ENCODE measurements around the gene TMIGD1. TPM values are rescaled to one million over a fixed set of nuclear protein-coding genes. Genes with fewer than 3 reads are reported as not detected.

TMIGD1 gene
- total and polyA plus RNA-seq, 2 donors, result not detected

GRCh38 chr17:30302241-30302640 is 31.6 kb downstream of the TMIGD1 start:
- H3K4me3 ChIP-seq (ENCODE audit: low read depth, low read length), result no peak overlapping the region
- no peak for DNase-seq (ENCODE audit: extremely low spot score)
- 76% methylated on average over 3 of the region's 3 CpGs for WGBS

GRCh38 chr17:30300818-30301217 is 33.0 kb downstream of the TMIGD1 start:
- Histone ChIP-seq H3K36me3 (ENCODE audit: insufficient read depth) (no peaks in the 10 kb centered on the region), H3K27ac (ENCODE audit: low read depth) (no peak overlapping the region), H3K4me1 (ENCODE audit: insufficient read depth) (no peaks in the 10 kb centered on the region), H3K4me3 (ENCODE audit: low read depth, low read length) (no peak overlapping the region)
- DNase-seq (ENCODE audit: extremely low spot score), result no peak

More at GRCh38 chr17:30302241-30302640, 31.6 kb downstream of the TMIGD1 start:
- Histone ChIP-seq H3K4me1 (ENCODE audit: insufficient read depth) (no peaks in the 10 kb centered on the region), H3K36me3 (ENCODE audit: insufficient read depth) (no peaks in the 10 kb centered on the region), H3K27ac (ENCODE audit: low read depth) (no peak overlapping the region)

- H3K27ac ChIP-seq (ENCODE audit: low read depth), result no peak overlapping the region
- no peaks in the 10 kb centered on the region for H3K4me1 ChIP-seq (ENCODE audit: insufficient read depth)
- DNase-seq (ENCODE audit: extremely low spot score), result no peak
- H3K36me3 ChIP-seq (ENCODE audit: insufficient read depth), result no peaks in the 10 kb centered on the region
- no peak overlapping the region for H3K4me3 ChIP-seq (ENCODE audit: low read depth, low read length)
- WGBS, result 43% methylated on average over 1 of the region's 1 CpG
These were observed 34.9 kb downstream of the TMIGD1 start for GRCh38 chr17:30299000-30299399.

- no peak for DNase-seq (ENCODE audit: extremely low spot score)
- H3K27ac ChIP-seq (ENCODE audit: low read depth), result no peak overlapping the region
- H3K4me1 ChIP-seq (ENCODE audit: insufficient read depth), result no peaks in the 10 kb centered on the region
- H3K4me3 ChIP-seq (ENCODE audit: low read depth, low read length), result no peak overlapping the region
- 91% methylated on average over 4 of the region's 4 CpGs for WGBS
- no peaks in the 10 kb centered on the region for H3K36me3 ChIP-seq (ENCODE audit: insufficient read depth)
These were observed 36.1 kb downstream of the TMIGD1 start for GRCh38 chr17:30297715-30298114.

- Histone ChIP-seq H3K36me3 (ENCODE audit: insufficient read depth) (no peaks in the 10 kb centered on the region), H3K4me3 (ENCODE audit: low read depth, low read length) (no peak overlapping the region), H3K4me1 (ENCODE audit: insufficient read depth) (no peaks in the 10 kb centered on the region), H3K27ac (ENCODE audit: low read depth) (no peak overlapping the region)
- 57% methylated on average over 5 of the region's 5 CpGs for WGBS
- no peak for DNase-seq (ENCODE audit: extremely low spot score)
These were observed 37.3 kb downstream of the TMIGD1 start for GRCh38 chr17:30296499-30297080.

- Histone ChIP-seq H3K36me3 (ENCODE audit: insufficient read depth) (peaks cover 3% of the 10 kb centered on the region), H3K4me3 (ENCODE audit: low read depth, low read length) (peak overlapping the region; percentile 80), H3K27ac (ENCODE audit: low read depth) (peak overlapping the region; percentile 76), H3K4me1 (ENCODE audit: insufficient read depth) (no peaks in the 10 kb centered on the region)
- DNase-seq (ENCODE audit: extremely low spot score), result no peak
- 21% methylated on average over 17 of the region's 17 CpGs for WGBS
These were observed 41.5 kb downstream of the TMIGD1 start for GRCh38 chr17:30292286-30292858.

GRCh38 chr17:30291543-30292285 is 42.1 kb downstream of the TMIGD1 start, which contains the start of gene BLMH:
TSS of gene BLMH (minus strand) at chr17:30291944. CDS start at chr17:30291819, 125 bp downstream.
- peak within 1 kb of the TSS; percentile 80 for H3K4me3 ChIP-seq (ENCODE audit: low read depth, low read length)
- DNase-seq (ENCODE audit: extremely low spot score), result no peak
- WGBS, result under 1% methylated on average over 89 of the region's 89 CpGs

GRCh38 chr17:30290696-30291542 is 42.9 kb downstream of the TMIGD1 start:
- H3K4me3 ChIP-seq (ENCODE audit: low read depth, low read length), result peak overlapping the region; percentile 80
- no peak for DNase-seq (ENCODE audit: extremely low spot score)
- no peaks in the 10 kb centered on the region for H3K4me1 ChIP-seq (ENCODE audit: insufficient read depth)
- 4% methylated on average over 22 of the region's 22 CpGs for WGBS
- peaks cover 3% of the 10 kb centered on the region for H3K36me3 ChIP-seq (ENCODE audit: insufficient read depth)
- no peak overlapping the region for H3K27ac ChIP-seq (ENCODE audit: low read depth)

More at GRCh38 chr17:30291543-30292285, 42.1 kb downstream of the TMIGD1 start, which contains the start of gene BLMH:
- Histone ChIP-seq H3K27ac (ENCODE audit: low read depth) (peak within 1 kb of the TSS; percentile 76), H3K36me3 (ENCODE audit: insufficient read depth) (peaks cover 3% of the 10 kb centered on the region), H3K4me1 (ENCODE audit: insufficient read depth) (no peaks in the 10 kb centered on the region)

GRCh38 chr17:30290077-30290476 is 43.8 kb downstream of the TMIGD1 start:
- no peak for DNase-seq (ENCODE audit: extremely low spot score)
- Histone ChIP-seq H3K4me1 (ENCODE audit: insufficient read depth) (no peaks in the 10 kb centered on the region), H3K4me3 (ENCODE audit: low read depth, low read length) (peak overlapping the region; percentile 80), H3K36me3 (ENCODE audit: insufficient read depth) (peaks cover 3% of the 10 kb centered on the region), H3K27ac (ENCODE audit: low read depth) (no peak overlapping the region)
- WGBS, result 84% methylated on average over 2 of the region's 2 CpGs

- no peak overlapping the region for H3K27ac ChIP-seq (ENCODE audit: low read depth)
- H3K36me3 ChIP-seq (ENCODE audit: insufficient read depth), result peaks cover 4% of the 10 kb centered on the region
- H3K4me1 ChIP-seq (ENCODE audit: insufficient read depth), result no peaks in the 10 kb centered on the region
- DNase-seq (ENCODE audit: extremely low spot score), result no peak
- H3K4me3 ChIP-seq (ENCODE audit: low read depth, low read length), result no peak overlapping the region
These were observed 54.7 kb downstream of the TMIGD1 start for GRCh38 chr17:30279156-30279555.

- H3K36me3 ChIP-seq (ENCODE audit: insufficient read depth), result peaks cover 9% of the 10 kb centered on the region
- no peak overlapping the region for H3K27ac ChIP-seq (ENCODE audit: low read depth)
- DNase-seq (ENCODE audit: extremely low spot score), result no peak
- no peaks in the 10 kb centered on the region for H3K4me1 ChIP-seq (ENCODE audit: insufficient read depth)
- H3K4me3 ChIP-seq (ENCODE audit: low read depth, low read length), result no peak overlapping the region
These were observed 55.8 kb downstream of the TMIGD1 start for GRCh38 chr17:30278032-30278431.

- Histone ChIP-seq H3K4me1 (ENCODE audit: insufficient read depth) (no peaks in the 10 kb centered on the region), H3K4me3 (ENCODE audit: low read depth, low read length) (no peak overlapping the region), H3K36me3 (ENCODE audit: insufficient read depth) (peaks cover 14% of the 10 kb centered on the region), H3K27ac (ENCODE audit: low read depth) (no peak overlapping the region)
- no peak for DNase-seq (ENCODE audit: extremely low spot score)
- WGBS, result 80% methylated on average over 2 of the region's 2 CpGs
These were observed 57.9 kb downstream of the TMIGD1 start for GRCh38 chr17:30275911-30276310.

- H3K36me3 ChIP-seq (ENCODE audit: insufficient read depth), result peaks cover 15% of the 10 kb centered on the region
- no peak overlapping the region for H3K4me3 ChIP-seq (ENCODE audit: low read depth, low read length)
- H3K27ac ChIP-seq (ENCODE audit: low read depth), result no peak overlapping the region
- DNase-seq (ENCODE audit: extremely low spot score), result no peak
- no peaks in the 10 kb centered on the region for H3K4me1 ChIP-seq (ENCODE audit: insufficient read depth)
- WGBS, result 99% methylated on average over 3 of the region's 3 CpGs
These were observed 59.0 kb downstream of the TMIGD1 start for GRCh38 chr17:30274887-30275286.

Measured in urinary bladder (tissue), 4 donors.